CD4-positive, alpha-beta T cell treated with Interleukin-10 for 1 hour (primary cell): ENCODE data around the gene RBM25.
"Not testable (repeated sequence)": the region's sequence is repeated elsewhere in the genome, so short reads cannot be mapped to it uniquely, and the experiment has no call there.

Experiments used
- DNase-seq: peaks from one replicate; pipeline ENCODE4 v3.0.0-alpha.2; 2020

RBM25 gene

GRCh38 chr14:73105050-73105449 is 46.7 kb downstream of the RBM25 start:
- no peak for DNase-seq

GRCh38 chr14:73105727-73106126 is 47.4 kb downstream of the RBM25 start:
- DNase-seq, result no peak

GRCh38 chr14:73116079-73116665 is 57.8 kb downstream of the RBM25 start:
- DNase-seq, result no peak

- DNase-seq, result no peak
Measured at GRCh38 chr14:73124180-73124894, 66.0 kb downstream of the RBM25 start.

GRCh38 chr14:73125169-73125588 is 66.8 kb downstream of the RBM25 start:
- no peak for DNase-seq

GRCh38 chr14:73125746-73126145 is 67.4 kb downstream of the RBM25 start:
- no peak for DNase-seq

- no peak for DNase-seq
Measured at GRCh38 chr14:73133795-73134194, 75.5 kb downstream of the RBM25 start.

GRCh38 chr14:73136085-73136386 is 77.7 kb downstream of the RBM25 start:
- no peak for DNase-seq

- peak; percentile 99 for DNase-seq
Measured at GRCh38 chr14:73136387-73137225, 78.3 kb downstream of the RBM25 start, which contains the start of gene PSEN1. Gene PSEN1 (plus strand): TSS chr14:73136507. CDS start chr14:73148020, 11,513 bp downstream.

- no peak for DNase-seq
Measured at GRCh38 chr14:73140811-73141323, 82.5 kb downstream of the RBM25 start.

- DNase-seq, result no peak
Measured at GRCh38 chr14:73142216-73142615, 83.9 kb downstream of the RBM25 start.

GRCh38 chr14:73143003-73143402 is 84.7 kb downstream of the RBM25 start:
- DNase-seq, result no peak

- no peak for DNase-seq
Measured at GRCh38 chr14:73143617-73144016, 85.3 kb downstream of the RBM25 start.

GRCh38 chr14:73145371-73145770 is 87.0 kb downstream of the RBM25 start:
- no peak for DNase-seq

GRCh38 chr14:73146111-73146510 is 87.8 kb downstream of the RBM25 start:
- no peak for DNase-seq

- DNase-seq, result no peak
Measured at GRCh38 chr14:73149753-73150152, 91.4 kb downstream of the RBM25 start.

GRCh38 chr14:73153272-73153671 is 94.9 kb downstream of the RBM25 start:
- no peak for DNase-seq

- no peak for DNase-seq
Measured at GRCh38 chr14:73162251-73162650, 103.9 kb downstream of the RBM25 start.

GRCh38 chr14:73166399-73166798 is 108.1 kb downstream of the RBM25 start:
- DNase-seq, result no peak

- DNase-seq, result no peak
Measured at GRCh38 chr14:73167727-73168126, 109.4 kb downstream of the RBM25 start.

- DNase-seq, result no peak
Measured at GRCh38 chr14:73168274-73168673, 109.9 kb downstream of the RBM25 start.

GRCh38 chr14:73168691-73169090 is 110.4 kb downstream of the RBM25 start:
- DNase-seq, result no peak

GRCh38 chr14:73169855-73170254 is 111.5 kb downstream of the RBM25 start:
- DNase-seq, result not testable (repeated sequence)

GRCh38 chr14:73170686-73171085 is 112.4 kb downstream of the RBM25 start:
- no peak for DNase-seq
